ENCODE results near the gene TUBB8.
"Not testable (repeated sequence)": the region's sequence is repeated elsewhere in the genome, so short reads cannot be mapped to it uniquely, and the experiment has no call there.

The TUBB8 gene

DNA sequence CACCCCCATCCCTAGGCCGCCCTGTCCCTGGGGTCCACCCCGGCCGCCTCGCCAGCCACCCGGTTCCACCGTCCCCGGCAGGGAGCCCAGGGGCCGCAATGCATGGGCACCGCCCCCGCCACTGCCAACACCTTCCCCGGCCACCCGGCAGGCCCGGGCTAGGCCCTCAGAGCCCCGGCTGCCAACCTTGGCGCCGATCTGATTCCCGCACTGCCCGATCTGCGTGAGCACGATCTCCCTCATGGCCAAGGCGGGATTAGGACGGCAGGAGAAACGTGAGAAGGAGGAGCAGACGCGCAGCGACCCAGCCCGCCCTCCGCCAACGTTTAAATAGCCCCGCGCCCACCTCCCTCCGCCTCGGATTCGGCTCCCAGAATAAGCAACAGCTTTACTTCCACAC, at the start of gene TUBB8:
TSS of gene TUBB8 (minus strand) at position 301 of the 400 bp plus-strand sequence. CDS start at position 243, 58 bp downstream.
- no peak for DNase-seq

DNA sequence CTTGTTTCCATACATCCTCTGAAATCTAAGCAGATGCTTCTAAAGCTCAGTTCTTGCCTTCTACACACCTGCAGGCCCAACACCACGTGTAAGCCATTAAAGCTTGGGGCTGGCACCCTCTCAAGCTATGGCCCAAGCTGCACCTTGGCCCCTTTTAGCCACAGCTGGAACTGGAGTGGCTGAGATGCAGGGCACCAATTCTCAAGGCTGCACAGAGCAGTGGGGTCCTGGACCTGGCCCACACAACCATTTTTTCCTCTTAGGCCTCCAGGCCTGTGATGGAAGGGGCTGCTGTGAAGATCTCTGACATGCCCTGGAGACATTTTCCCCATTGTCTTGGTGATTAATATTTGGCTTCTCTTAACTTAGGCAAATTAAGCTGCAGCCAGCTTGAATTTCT, 47.4 kb upstream of the TUBB8 start:
- DNase-seq = no peak

DNA sequence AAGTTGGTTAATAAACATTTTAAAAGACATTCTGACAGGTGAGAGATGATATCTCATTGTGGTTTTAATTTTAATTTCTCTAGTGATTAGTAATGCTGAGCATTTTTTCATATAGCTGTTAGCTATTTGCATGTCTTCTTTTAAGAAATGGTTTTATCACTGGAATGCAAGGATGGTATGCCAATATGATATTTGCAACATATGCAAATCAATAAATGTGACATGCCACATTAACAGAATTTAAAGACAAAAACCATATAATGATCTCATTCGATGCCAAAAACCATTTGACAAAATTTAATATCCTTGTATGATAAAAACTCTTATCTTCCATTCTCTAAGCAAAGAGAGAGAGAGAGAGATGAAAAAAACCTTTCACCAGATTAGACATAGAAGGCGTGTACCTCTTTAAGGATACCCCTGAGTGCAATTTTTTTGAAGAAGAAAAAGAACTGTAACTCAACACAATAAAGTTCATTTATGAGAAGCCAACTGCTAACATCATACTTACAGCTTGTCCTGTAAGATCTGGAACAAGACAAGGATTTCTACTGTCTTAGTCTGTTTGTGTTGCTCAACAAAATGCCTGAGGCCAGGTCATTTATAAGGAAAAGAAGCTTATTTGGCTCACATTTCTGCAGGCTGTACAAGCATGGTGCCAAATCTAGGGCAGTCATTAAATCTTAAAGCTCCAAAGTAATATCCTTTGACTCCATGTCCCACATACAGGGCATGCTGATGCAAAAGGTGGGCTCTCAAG, 46.4 kb upstream of the TUBB8 start:
- DNase-seq = no peak

DNA sequence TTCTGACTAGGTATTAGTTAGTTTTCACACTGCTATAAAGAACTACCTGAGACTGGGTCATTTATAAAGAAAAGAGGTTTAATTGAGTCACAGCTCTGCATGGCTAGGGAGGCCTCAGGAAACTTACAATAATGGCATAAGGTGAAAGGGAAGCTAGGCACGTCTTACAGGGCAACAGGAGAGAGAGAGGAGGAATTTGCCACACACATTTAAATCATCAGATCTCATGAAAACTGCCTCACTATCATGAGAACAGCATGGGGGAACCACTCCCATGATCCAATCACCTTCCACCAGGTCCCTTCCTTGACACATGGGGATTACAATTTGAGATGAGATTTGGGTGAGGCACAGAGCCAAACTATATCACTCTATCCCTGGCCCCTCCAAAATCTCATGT, 45.5 kb upstream of the TUBB8 start:
- no peak for DNase-seq

DNA sequence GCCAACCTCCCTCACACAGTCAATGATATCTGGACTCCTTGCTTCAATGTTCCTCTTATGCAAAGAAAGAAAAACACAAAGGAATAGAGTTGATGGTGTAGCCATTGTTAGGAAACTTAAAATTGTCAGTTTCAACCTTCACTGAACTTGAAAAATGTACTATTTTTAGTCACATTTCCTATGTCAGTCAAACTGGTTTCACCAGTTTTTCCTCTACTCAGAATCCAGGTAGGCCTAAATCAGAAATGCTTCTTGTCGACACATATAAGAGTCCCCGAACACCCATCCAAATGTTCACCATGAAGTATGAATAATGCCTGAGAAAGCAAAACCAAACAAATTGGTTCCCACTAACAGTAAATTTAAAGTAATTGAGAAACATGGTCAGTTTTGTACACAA, 43.8 kb upstream of the TUBB8 start:
- no peak for DNase-seq

DNA sequence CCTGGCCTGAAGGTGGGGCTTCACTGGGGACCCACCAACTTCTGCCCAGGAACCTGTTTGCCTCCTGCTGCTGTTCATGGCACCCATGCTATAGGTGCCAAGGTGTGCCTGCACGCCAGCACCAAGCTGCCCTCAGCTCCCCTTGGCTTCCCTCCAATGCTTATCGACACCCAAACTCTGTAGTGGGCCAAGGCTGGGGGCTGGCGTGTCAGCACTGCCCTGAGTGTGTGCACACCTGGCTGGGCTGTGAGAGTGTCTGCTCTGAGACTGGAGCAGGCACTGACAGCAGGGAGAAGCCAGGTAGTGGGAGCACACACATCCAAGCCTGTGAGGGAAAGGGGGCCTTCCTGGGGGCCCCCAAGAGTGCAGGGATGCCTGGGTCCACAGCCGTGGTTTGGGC, 43.1 kb upstream of the TUBB8 start:
- DNase-seq = no peak

DNA sequence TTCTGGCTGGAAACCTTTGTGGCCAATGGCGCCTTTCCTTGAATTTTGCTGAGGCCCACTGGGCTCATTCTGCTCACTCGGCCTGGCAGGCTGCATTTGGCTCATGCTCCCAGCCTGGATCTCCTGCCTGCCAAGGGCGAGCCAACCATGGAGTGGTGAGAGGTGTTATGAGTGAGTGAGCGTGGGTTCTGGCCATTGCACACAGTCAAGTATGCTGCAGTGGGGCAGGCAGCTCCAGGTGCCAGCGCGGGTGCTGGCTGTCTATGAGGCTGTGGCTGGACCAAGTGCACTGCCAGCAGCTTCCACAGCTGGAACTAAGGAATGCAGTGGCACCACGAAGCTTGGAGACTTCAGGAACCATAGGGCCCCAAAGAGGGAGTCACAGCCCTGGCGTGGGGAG, 42.2 kb upstream of the TUBB8 start:
- no peak for DNase-seq

DNA sequence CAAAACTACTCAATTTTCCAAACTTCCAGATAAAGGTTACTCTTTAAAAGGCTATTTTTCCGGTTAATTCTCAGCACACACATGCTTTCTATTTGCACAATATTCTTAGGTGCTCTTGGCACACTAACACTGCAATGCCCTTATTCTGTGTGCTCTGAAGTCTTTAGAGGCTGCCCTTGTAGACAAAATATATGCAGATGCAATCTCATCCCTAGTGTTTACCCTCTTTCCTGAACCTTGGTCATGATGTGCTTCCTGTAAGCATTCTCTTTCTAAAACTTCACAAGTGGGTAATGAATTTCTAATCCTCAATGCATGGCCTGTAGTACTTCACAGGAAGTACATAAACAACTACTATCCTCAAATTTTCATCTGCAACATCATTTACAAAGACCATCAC, 41.1 kb upstream of the TUBB8 start:
- no peak for DNase-seq

DNA sequence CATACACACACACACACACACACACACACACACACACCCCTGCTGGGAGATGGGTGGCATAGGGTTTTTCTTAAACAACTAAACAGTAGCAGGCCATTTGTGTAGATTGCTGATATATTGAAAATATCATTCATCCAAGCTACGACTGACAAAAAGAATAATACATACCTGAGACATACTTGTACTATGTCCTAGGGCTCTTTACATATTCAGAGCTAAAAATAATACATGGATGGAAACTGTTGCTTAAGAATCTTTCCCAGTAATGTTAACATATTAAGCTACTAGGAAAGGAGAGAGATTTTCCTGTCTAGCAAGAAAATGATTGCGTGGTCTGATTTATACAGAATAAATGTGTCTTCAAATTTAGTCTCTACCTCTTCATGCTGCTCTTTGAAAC, 40.2 kb upstream of the TUBB8 start:
- no peak for DNase-seq

DNA sequence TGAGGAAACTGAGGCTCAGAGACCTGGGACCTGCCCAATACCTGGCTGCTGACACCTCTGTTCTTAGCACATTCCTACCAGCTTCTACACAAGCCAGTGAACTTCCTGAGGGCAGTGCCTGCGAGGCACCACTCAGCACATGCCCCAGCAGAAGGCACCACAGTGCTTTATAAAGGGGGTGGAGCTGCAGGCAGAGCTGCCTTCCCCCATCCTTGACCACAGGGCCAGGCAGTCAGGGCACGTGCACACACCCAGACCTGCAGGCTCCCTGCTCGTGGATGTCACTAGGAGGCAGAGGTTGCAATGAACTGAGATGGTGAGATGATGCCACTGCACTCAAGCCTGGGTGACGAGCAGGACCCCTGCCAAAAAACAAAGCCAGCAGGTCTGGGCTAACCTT, 39.2 kb upstream of the TUBB8 start:
- no peak for DNase-seq

DNA sequence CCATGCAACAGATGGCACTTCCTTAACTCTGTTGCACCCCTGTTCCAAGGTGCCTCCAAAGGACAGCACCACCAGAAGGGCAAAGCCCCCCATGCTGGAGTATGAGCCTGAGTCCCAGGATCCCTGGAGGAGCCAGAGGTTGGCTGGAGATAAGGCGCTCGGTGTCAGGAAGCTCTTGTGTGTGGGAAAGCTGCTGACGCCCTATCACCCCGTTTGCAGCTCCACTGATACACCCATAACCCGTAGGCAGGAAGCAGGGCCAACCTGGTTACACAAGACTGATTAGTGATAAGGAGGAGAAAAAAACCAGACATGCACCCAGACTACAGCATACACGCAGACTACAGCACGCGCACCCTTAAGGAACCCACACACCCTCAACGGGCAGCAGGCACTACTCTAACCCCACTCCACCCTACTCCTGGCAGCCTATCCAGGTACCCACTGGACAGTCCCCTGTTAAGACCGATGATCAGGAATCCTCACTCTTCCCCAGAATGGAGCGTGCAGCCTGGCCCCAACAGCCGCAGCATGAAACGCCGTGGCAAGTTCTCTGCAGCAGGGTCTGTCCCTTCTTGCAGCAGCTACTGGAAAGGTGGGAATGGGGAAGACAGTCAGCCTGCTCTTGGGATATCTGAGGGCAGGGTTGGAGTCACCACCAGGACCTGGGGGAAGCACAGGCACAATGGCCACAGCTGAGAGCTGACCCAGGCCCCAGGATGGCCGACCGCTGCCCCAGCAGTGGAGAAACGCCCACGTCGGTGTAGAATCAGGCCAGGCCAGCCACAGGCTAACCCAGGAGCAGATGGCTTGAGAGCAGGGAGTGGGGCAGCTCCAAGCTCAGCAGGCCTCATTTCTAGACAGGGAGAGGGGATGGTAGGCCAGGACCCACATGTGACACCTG, 38.3 kb upstream of the TUBB8 start:
- DNase-seq = no peak

DNA sequence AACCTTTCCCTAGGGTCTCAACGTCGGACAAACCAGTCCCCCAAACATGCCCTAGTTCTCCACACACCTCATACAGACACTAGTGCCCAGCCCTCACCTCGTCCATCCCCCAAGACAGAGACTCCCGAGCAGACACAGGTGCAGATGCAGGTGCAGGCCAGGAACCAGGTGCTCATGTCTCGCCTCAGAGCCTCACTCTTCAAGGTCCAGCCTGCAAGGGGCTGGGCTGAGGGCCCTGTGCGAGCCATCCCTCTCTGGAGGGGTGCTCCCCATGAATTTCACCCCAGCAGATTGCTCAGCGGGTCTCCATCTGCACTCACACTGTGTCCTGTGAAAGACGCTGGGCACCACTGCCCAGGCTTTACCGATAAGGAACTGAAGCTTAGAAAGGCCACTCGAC, 36.9 kb upstream of the TUBB8 start:
- DNase-seq = no peak

DNA sequence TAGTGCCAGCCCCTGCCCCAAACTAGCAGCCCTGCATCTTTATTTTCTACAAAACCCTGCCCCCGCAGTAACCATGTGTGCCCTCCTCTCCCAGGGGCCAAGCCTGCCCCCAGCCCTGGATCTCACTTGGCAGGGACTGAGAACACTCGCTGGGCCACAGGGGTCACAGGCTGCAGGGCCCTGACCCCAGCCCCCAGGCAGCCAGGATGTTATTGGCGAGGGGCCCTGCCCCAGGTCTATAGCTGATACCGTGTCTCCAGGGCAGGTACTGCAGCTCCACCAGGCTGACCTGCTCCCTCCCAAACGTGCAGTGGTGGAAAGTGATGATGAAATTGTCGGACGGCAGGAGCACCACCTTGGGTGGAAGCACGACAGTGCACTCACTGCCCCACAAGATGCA, 35.9 kb upstream of the TUBB8 start:
- no peak for DNase-seq

DNA sequence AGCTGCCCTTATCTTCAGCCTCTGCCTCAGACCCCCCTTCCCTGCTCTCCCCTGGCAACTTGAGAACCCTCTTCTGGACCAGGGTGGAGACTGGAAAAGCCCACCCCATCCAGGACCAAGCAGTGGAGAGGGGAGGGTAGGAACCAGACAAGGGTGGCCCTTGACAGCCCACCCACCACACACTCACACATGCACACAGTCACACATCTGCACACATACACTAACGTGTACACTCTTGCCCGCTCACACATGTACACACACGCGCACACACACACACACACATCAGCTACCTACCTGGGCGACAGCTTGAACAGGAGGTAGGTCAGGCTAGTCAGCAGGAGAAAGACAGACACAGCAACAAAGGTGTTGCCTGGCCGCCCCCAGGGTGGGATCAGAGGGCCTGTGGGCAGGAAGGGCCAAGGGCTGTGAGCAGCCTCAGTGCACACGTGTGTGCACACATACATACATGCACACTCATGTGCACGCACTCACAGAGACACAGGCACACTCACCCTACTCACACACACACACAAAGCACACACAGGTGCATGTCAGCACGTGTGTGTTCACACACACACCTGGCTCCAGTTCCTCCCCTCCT, 34.9 kb upstream of the TUBB8 start:
- DNase-seq = no peak

DNA sequence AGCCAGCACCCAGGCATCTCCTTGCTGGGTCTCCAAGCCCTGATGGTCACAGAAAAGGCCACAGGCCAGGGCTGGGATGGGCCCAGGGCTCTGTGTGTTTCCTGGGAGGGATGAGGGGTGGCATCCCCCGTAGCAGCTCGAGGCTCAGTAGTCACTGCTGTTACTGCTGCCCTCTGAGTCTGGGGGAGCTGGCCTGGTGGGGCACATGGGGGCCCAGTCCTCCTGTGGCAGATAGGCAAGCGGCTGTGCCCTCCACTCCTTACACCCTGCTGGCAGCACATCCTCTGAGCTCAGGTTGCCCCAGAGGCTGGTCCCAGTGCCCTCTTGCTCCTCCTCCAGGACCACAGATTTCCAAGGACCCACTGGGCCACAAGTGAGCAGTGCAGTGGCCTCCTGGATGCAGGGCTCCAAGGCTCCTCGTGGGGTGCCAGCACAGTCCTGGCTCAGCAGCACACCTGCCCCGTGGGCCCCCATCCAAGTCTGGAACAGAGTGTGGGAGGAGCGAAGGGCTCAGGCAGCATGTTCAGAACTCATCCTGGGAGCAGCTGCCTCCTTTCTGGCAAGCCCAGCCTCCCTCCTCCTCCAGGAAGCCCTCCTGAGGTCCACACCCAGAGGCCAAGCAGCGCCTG, 31.5 kb upstream of the TUBB8 start:
- DNase-seq = no peak

DNA sequence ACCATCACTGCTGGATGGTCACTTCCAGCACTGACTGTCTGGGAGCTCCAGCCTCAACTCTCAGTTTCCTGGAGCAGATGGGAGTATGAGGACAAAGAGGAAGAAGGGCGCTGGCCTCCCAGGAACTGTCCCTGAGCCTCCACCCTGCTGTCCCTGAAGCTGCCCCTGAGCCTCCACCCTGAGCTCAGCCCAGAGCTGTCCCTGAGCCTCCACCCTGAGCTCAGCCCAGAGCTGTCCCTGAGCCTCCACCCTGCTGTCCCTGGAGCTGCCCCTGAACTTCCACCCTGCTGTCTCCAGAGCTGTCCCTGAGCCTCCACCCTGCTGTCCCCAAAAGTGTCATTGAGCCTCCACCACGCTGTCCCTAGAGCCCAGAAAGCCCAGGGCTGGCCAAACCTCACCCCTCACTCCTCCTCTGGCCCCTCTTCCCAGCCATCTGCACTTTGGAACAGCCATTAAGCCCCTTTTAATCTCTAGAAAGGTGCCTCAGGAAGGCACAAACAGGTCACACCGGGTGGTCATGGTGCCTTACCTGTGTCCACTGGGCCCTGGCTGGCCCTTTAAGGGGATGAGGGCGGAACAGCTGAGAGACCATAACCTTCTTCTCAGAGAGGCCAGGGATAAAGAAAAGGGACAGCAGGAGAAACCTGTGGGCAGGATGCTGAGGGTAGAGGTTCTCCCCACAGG, 30.6 kb upstream of the TUBB8 start:
- no peak for DNase-seq

DNA sequence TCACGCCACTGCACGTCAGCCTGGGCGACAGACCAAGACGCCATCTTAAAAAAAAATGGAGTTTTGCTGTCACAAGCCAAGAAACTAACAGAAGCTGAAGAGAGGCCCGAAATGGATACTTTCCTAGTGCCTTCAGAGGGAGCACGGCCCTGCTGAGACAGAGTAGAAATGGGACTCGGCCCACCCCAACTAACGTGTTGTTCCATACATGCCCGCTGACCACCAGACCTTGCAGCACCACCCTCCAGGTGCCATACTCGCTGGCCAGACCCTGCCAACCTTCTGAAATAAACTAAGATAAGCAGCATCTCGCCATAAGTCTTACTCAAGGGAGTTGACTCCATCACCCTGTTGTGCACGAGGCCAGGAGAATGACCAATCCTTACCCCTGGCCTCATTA, 29.5 kb upstream of the TUBB8 start:
- DNase-seq = no peak

DNA sequence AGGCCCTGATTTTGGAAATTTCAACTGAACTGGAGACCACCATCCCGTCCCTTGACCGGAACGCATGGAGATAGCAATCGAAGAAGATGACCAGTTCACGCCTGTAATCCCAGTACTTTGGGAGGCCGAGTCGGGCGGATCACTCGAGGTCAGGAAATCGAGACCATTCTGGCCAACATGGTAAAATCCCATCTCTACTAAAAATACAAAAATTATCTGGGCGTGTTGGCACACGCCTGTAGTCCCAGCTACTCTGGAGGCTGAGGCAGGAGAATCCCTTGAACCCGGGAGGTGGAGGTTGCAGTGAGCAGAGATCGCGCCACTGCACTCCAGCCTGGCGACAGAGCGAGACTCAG, 25.1 kb upstream of the TUBB8 start:
- DNase-seq = not testable (repeated sequence)

DNA sequence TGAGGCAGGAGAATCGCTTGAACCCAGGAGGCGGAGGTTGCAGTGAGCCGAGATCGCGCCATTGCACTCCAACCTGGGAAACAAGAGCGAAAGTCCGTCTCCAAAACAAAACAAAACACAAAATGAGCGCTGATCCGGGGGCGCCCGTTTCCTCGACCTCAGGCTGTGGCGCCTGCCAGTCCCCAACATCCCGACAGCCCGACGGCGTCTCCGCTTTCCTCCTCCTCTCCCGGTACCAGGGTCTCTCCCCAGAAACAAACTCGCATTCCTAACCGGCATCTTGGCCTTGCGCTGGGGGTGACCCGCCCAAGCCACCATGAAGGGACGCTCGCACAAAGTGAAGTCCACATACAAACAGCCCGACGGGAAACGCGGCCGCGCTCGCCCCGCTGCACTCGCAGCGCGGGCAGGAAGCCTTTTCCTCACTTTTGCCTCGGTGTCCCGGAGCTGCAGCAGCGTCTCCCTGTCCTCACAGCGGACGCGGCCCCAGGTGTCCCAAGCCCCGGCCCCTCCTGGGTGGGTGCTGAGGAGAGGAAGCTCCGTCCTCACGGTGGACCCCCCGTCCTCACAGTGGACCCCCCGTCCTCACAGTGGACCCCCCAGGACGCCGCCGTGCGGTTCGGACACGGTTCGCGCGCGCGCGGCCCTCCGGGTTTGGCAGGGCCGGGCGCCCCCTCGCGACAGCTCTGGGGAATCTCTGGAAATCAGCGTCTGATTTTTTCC, 24.6 kb upstream of the TUBB8 start:
- DNase-seq = peak; percentile 80

DNA sequence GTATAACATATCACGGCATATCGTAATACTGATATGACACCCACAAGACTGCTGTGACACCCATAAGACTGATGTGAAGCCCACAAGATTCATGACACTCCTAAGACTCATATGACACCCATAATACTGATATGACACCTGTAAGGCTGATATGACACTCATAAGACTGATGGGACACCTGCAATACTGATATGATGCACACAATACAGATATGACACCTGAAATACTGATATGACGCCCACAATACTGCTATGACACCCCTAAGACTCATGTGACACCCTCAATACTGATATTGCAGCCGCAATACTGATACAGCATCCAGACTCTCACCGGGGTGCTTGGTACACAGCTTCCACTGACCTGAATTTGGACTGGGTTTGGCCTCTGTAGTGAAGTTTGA, 19.1 kb upstream of the TUBB8 start:
- DNase-seq = peak; percentile 50

DNA sequence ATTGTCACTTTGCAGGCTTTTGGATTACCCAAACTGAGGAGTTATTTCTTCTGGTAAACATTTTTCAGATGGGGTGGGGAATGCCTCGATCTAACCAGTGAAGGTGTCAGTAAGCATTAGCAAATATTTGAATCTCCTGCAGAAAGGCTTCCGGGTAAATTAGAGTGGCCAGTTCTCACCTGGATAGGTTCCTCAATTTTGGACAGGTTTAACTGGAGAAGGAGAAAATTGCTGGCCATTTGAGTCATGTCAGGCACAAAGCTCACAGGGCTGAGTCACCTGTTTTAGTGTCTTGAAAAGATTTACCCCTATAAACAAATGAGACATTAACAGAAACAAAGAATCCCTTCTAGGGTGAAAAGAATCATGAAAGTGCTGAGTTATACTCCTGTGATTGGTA, 830 bp upstream of the TUBB8 start:
- DNase-seq = not testable (repeated sequence)

DNA sequence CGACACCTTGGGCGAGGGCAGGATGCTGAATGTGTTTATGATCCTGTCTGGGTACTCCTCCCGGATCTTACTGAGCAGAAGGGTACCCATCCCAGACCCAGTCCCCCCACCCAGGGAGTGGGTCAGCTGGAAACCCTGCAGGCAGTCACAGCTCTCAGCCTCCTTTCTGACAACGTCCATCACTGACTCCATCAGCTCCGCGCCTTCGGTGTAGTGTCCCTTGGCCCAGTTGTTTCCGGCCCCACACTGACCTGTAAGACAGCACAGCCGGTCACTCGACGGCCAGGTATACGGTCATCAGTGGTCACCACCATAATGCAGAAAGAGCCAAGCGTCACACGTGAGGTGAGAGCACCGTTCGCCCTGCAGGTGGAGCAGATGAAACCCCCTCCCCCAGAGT, 1.2 kb downstream of the TUBB8 start:
- DNase-seq = not testable (repeated sequence)

Data from activated CD8-positive, alpha-beta memory T cell treated with anti-CD3 and anti-CD28 coated beads, Interleukin-2, amount 50 U/mL, for 48 hours (primary cell).